IPS-11a (cell line): ENCODE results near the gene PLEKHN1.

Experiments
- H3K4me3 ChIP-seq: one replicate; pipeline ENCODE4 v1.5.1; 2013; ENCODE audit warnings: low read depth, low read length, control low read depth

PLEKHN1 gene

DNA sequence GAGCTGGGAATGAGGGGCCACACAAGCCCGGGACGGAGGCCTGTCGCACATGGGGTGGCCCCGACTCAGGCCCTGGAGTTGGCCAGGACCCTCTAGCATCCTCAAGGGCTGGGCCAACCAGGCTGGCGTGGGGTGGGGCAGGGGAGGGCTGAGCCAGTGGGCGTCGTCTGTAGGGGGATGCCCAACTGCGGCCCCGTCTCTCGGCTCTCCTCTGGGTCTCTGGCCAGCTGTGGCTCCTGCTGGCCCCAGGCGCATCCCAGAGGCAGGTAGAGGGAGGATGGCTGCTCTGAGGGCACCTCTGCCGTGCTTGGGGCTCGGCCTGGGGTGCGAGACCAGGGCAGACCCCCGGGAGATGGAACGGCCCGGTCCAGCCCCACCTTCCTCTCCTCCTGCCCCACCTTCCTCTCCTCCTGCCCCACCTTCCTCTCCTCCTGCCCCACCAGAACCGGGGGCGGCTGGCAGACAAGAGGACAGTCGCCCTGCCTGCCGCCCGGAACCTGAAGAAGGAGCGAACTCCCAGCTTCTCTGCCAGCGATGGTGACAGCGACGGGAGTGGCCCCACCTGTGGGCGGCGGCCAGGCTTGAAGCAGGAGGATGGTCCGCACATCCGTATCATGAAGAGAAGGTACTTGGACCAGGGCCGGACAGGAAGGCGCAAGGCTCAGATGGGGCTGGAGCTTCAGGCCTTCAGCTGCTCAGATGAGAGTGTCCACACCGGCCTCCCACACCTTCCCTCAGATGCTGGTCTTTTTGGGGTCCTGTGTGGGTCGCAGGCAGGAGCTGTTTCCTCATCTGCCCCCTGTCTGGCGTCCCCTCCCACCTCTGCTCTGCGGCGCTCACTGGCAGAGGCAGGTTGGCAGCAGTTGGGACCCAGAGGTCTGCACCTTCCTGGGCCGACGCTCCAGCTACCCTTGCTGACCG, 36.3 kb upstream of the PLEKHN1 start:
- H3K4me3 ChIP-seq, result no peak overlapping the region

DNA sequence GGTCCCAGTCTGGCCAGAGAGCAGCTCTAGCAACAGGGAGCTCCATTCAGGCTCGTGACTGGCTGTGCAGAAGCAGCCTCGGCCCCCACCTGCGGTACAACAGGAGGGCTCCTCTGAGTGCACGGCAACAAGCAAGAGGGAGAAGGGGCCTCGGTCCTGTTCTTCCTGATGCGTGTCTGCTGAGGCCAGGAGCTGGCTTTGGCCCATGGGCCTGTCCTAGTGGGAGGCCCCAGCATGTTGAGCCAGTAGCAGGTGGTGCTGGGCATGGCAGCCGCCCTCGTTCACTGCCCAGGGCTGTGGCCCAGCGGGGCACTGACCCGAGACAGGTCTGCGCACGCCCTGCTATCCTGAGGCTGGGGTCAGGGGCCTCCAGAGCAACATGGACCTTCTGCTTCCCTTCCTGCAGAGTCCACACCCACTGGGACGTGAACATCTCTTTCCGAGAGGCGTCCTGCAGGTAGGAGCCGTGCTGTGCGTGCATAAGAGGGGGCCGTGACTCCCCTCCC, 35.6 kb upstream of the PLEKHN1 start:
- no peak overlapping the region for H3K4me3 ChIP-seq

DNA sequence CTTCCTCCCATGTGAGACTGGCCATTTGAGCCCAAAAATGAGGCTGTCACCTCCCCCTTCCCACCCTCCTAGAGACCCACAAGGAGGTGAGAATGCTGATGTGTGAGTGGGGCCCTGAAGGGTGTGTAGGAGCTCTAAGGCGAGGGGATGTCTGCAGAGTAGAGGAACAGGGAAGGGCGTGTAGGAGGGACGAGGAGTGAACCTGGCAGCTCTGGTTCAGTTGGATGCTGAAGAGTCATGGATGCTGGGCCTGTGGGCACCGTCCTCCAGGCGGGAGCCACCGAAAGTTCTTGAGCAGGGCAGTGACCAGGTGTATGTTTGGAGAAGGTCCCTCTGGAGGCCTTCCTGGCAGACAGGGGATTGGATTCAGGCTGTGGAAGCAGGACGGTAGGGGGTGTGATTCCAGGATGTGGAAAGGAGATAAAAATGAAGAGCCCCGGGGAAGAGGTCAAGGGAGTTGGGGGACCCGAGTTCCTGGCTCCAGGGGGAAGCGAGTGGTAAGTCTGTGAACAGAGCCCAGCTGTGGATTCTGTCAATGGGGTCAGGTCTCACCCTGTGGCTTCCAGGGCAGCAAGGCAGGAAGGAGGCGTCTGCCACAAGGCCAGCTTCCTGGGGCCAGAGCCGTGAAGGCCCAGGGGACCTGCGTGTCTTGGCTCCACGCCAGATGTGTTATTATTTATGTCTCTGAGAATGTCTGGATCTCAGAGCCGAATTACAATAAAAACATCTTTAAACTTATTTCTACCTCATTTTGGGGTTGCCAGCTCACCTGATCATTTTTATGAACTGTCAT, 34.7 kb upstream of the PLEKHN1 start:
- no peak overlapping the region for H3K4me3 ChIP-seq

DNA sequence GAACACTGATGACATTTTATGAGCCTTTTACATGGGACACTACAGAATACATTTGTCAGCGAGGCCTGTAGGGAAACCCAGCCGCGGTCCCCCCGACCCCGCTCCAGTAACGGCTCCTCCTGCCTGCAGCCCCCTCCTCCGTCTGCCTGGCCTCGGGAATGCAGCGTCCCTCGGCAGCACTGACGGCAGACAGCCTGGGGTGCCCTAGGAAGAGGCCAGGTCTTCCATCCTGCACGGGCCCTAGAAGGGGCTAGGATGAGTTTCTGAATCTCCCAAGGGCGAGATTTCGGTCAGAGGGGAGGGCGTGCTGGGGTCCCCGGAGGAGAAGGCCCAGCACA, 34.1 kb upstream of the PLEKHN1 start:
- no peak overlapping the region for H3K4me3 ChIP-seq

DNA sequence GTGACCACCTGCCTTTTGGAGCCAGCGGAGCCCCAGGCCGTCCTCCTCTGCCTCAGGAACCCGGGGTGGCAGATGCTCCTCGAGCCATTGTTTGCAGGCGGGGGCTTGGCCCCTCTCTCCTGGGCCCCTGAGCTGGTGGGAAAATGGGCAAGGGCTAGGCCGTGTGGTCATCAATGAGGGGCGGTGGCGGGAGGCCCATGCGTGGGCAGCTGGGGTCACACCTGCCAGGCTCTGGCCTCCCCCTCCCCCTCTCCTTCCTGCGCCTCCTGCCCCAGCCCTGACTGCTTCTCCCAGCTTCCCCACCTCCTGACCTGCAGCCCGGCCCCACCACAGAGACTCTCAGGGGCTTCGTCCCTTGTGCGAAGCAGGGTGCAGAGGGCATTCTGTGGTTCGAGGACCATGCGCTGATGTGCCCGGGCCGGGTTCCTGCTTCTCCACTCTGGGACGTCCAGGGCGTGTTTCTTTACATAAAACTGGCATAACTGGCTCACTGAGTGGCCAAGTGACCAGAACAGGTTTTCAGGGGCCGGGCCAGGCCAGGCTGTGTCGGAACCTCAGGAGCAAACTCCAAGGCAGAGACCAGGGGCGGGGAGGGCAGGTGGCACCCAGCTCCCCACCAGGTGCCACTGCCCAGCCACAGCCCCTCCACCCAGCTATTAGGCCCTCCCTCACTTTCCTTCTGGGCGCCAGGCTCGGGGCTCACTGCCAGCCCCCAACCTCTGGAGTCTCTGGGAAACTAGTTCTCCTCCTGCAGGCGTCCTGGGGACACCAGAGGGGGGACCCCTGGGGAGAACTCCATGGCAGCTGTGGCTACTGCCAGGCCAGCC, 33.3 kb upstream of the PLEKHN1 start:
- no peak overlapping the region for H3K4me3 ChIP-seq

DNA sequence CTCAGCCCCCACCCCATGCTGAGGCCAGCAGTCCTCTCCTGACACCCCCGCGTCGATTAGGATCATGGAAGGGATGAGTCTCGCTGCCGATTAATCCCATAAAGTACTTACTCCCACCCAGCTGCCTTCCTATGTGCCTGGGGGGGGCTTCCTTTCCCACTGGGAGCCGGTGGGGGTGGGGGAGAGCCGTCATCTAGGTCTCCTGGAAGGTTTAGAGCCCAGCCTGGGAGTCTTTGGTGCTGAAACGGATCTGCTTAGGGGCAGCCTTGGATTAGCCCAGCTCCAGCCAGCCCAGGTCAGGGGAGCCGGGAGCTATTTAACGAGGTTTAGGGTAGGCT, 32.7 kb upstream of the PLEKHN1 start:
- no peak overlapping the region for H3K4me3 ChIP-seq

DNA sequence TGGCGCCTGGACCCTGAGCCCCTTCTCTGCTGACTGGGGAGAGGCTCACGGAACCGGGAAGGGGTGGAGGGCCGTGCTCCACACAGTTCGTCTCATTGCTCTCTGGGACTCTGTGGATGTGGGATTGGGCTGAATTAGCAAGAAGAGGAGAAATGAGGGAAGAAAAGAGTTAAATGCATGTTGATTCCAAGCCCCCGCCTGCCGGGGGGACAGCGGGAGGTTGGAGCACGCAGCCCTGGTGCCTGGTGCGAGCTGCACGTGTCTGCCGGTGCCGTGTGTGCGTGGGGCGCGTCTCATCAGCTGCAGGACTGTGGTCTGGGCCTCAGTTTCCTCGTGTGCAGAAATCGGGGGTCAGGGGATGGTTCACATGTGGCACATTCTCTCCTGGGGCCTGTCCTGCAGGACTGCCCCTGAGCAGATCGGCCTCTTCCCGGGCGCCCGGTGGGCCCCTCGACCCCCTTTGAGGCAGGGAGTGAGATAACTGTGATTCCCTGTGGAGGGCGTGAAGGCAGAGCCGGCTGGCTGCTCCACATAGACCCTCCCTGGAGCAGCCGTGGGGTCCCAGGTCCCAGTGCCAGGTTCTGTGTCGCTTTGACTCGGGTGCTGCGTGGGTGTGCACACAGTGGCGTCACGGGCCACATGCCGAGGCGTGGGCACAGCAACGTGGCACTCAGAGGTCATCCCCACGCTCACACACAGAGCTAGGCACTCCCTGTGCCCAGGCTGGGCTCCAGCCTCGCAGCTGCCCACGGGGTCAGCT, 31.1 kb upstream of the PLEKHN1 start:
- H3K4me3 ChIP-seq, result no peak overlapping the region

DNA sequence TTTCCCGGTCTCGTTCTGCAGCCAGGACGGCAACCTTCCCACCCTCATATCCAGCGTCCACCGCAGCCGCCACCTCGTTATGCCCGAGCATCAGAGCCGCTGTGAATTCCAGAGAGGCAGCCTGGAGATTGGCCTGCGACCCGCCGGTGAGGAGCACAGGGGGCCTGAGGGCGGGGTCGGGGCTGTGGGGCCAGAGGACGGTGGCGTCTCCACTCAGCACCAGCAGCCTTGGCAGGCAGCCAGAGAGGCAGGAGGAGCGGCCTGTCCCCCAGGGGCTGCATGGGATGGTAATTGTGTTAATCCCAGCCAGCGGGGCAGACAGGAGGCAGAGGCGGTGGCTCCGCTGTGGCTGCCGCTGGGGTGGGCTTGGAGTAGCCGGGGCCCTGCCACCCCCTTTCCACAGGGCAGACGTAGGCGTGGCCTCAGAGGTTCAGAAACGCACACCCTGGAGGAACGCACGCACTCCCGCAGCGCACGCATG, 30.5 kb upstream of the PLEKHN1 start:
- H3K4me3 ChIP-seq, result no peak overlapping the region

DNA sequence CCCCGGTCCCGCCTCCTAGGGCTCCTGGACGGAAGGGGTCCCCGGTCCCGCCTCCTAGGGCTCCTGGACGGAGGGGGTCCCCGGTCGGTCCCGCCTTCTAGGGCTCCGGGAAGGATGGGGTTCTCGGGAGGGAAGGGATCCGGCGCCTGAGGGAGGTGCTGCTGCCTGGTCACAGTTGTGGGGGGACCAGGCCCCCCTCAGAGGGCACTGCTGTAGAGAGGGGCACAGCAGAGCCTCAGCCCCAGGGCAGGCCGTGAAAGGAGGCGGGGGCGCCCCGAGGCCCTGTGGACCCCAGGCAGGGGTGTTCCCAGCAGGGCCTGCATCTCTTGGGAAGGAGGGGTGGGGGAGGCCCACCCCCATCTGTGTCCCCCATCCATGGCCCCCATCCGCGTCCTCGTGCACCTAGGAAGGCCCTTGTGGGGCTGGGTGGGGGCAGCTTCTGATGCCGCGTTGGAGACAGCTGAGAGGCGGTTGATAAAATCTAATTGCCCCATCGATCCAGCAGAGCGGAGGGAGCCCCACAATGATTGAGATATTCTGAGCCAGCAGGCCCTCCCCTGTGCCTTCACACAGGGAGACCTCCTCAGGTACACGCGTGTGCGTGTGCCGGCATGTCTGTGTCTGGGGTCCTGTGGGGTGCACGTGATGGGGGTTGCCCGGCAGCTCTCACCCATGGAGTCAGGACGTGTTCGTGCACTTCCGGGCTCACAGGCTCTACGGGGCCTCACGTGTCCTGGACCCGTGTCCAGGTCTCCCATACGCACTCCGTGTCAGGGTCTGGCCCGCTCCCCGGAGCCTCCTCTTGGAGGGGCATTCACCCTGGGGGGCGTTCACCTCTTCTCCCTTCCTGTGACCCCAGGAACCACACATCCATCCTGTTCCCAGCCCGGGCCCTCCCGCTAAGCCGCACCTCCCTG, 29.7 kb upstream of the PLEKHN1 start:
- no peak overlapping the region for H3K4me3 ChIP-seq

DNA sequence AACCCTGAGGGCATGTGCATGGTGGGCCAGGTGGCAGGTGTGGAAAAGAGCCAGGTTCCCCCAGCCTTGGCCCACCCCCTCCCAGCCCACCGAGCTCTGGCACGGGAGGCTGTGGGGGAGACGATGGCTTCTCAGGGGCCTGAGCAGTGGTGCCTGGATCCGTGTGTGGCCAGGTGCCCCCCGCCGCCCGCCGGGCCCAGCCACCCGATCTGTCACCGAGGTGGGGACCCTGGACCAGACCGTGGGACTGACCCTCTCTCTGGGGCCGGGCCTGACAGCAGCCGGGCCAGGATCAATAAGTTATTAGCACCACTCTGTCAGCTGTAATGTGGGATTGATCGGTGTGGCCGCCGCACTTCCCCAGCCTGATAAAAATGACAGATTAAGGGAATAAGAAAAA, 28.8 kb upstream of the PLEKHN1 start:
- no peak overlapping the region for H3K4me3 ChIP-seq

DNA sequence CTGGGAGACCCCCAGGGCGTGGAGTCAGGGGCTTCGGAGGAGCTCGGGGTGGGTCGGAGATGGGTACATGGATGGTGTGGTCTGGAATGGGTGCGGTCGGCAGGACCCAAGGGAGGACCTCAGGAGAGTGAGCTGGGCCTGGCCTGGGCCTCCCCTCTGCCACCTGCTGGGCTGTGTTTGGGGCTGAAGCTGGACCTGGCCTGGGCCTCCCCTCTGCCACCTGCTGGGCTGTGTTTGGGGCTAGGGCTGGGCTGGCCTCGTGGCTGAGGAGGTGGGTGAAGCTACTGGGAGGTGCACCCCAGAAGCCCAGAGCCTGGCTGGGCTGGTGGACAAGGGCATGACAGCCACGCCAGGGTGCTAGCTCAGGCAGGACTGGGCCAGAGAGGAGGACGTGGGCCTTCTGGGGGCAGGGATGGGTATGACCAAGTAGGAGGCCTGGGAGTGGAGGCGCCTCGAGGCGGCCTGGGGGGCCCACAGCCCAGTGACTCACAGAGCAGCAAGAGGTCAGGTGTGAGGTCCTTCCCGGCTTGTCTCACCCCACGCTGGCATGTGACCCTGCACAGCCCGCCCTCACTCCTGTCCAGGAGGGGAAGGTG, 28.1 kb upstream of the PLEKHN1 start:
- H3K4me3 ChIP-seq, result no peak overlapping the region

DNA sequence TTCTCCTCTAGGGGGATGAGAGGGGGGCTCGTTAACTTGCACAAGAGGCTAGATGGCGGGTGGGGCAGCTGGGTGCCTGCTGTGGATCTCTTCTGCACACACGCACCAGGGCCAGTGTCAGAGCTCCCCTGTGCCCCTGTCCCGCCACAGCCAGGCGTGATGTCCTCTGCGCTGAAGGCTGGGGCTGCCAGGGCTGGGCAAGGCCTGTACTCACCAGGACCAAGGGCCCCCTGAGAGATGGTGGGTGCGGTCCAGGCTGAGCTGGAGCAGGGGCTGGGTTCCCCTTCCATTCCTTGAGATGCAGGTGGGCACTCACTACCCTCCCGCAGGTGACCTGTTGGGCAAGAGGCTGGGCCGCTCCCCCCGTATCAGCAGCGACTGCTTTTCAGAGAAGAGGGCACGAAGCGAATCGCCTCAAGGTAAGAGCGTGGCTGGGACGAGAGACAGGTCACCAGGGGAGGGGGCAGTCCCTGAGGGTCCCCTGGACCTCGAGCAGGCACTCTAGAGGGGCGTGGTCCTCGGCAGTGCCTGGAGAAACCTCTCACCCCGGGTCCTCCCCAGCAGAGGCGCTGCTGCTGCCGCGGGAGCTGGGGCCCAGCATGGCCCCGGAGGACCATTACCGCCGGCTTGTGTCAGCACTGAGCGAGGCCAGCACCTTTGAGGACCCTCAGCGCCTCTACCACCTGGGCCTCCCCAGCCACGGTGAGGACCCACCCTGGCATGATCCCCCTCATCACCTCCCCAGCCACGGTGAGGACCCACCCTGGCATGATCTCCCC, 27.4 kb upstream of the PLEKHN1 start:
- H3K4me3 ChIP-seq, result no peak overlapping the region

DNA sequence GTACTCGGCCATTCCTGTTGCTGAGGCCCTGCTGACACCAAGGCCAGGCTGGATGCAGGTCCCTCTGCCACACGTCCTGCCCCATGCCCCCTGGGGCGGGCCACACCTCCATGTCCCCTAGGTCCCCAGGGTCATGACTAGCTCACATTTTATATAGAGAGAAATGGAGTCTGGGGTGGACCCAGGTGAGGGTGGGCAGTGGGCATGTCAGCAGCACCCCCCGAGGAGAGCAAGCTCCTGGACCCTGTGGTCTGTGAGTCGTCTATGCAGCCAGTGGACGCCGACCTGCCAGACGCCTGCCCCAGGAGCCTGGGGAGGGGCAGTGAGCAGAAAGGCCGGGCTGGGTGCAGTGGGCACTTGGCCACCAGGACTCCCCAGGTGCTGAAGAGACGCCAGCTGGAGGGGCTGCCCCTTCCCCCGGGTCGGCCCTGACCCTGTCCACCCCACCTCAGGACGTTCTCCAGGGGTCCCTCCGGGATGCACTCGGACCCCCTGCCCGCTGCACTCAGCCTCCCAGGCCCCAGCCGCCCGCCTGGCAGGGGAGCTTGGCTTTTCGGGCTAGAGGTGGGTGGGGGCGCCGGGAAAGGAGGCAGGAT, 26.7 kb upstream of the PLEKHN1 start:
- no peak overlapping the region for H3K4me3 ChIP-seq

DNA sequence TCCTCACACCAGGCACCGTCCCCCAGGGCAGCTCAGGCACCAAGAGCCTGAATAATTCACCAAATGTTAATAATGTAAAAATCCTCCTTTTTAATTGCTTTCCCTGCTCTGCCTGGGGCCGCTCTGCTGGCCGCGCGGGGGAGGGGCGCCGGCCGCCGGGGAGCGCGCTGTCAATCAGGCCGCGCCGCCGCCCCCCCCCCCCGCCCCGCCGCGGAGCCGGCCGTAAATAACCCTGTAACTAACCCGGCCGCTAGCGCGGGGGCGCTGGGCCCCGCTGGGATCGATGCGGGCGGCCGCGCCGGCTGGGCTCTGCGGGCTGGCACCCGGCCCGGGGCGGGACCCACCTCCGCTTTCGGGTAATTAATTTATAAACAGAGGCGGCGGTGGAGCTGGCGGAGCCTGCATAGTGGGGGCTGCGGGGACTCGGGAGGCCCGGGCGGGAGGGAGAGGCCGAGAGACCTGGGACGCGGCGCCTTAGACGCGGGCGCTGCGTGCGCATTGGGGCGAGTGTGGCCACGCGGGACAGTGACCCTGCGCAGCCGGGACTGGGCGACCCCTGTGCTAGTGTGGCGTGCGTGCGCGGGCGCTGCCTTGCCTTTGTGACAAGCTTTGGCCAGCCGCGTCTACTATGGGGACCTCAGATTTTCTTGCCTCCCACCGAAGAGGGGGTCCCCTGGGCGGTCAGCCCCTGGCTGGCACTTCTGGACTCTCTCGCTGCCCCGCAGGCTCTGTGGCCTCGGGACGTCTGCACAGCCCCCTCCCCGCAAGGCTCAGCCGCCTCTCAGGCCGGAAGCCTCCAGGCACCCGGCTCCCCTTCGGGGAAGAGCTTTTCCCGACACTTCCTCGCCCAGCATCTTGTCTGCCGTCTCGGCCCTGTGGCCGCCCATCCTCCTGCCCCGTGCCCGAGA, 25.9 kb upstream of the PLEKHN1 start:
- H3K4me3 ChIP-seq, result no peak overlapping the region

DNA sequence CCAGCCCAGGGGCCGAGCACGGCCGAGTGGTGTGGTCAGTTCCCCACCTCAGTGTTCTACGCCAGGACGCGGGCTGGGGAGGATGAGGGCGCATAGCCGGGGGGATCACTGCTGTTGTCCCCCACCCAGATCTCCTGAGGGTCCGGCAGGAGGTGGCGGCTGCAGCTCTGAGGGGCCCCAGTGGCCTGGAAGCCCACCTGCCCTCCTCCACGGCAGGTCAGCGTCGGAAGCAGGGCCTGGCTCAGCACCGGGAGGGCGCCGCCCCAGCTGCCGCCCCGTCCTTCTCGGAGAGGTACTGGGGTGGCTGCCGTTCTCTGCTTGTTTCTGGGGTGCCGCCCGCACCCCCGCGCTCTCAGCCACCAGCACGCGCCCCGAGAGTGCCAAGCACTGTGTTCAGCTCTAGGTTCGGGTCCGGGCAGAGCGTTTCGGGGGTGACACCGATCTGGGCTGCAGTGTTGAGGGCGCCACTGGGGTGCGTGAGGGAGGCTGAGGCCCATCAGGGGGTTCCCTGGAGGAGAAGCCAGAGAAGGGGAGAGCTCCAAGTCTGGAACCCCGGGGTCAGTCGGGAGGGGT, 25.2 kb upstream of the PLEKHN1 start:
- H3K4me3 ChIP-seq, result peak overlapping the region; percentile 2

DNA sequence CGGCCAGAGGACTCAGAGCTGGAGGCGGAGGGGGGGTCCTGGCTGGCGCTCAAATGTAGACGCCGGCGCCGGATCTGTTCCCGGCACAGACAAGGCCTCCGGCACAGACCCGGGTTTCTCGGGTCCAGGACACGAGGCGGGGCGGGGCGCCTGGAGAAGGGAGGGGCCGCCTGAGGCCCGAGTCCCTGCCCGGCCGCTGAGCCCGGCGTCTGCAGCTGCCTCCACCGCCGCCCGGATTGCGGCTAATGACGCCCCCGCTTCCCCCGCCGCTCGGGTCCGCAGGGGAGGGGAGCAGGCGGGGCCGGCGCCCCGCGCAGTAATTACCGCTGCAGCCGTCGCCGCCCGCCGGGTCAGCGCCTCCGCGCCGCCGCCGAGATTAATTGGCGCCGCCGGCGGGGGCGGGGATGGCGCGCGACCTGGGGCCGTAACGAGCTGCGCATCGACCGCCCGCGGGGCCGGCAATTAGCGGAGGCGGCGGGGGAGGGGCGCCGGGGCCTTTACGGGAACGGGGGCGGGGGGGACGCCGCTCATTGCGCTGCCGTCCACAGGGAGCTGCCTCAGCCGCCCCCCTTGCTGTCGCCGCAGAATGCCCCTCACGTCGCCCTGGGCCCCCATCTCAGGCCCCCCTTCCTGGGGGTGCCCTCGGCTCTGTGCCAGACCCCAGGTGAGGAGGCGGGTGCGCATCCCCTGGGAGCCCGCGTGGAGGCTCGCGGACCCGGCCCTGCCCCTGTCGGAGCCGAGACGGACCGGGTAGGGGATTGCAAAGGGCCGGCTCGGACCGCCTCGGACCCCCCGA, 24.5 kb upstream of the PLEKHN1 start:
- no peak overlapping the region for H3K4me3 ChIP-seq
